Mesothelial cell of epicardium (in vitro differentiated cells): ENCODE results near the gene ULK2. TPM values are rescaled to one million over a fixed set of nuclear protein-coding genes. Genes with fewer than 3 reads are reported as not detected.

Source experiments
- DNase-seq, 2 experiments: peaks; one replicate each; pipeline ENCODE4 v3.0.0; 2021; ENCODE audit warnings: low spot score in 2 of 2; ENCODE audit not compliant: unreplicated experiment in 2 of 2
- H3K27ac Mint-ChIP-seq: 2 replicates; pipeline ENCODE4 v1.8.0; 2021; ENCODE audit warnings: mixed read lengths
- H3K27me3 Mint-ChIP-seq: 2 replicates; pipeline ENCODE4 v1.8.0; 2021; ENCODE audit warnings: low read depth, mixed read lengths
- H3K36me3 Mint-ChIP-seq: 2 replicates; pipeline ENCODE4 v1.8.0; 2021; ENCODE audit warnings: mixed read lengths
- H3K4me1 Mint-ChIP-seq: 2 replicates; pipeline ENCODE4 v1.8.0; 2021; ENCODE audit warnings: mixed read lengths
- H3K4me3 Mint-ChIP-seq: 2 replicates; pipeline ENCODE4 v1.8.0; 2021; ENCODE audit warnings: mild to moderate bottlenecking, moderate library complexity, mixed read lengths
- H3K9me3 Mint-ChIP-seq: 2 replicates; pipeline ENCODE4 v1.8.0; 2021; ENCODE audit warnings: mixed read lengths
- total RNA-seq: library from RNA; stranded (reverse); gene quantifications from 3 replicates; pipeline ENCODE4 v1.2.1, GENCODE V29; 2021
- TF ChIP-seq, protein P1 (sequence below): fragments of 200-600 bp; sonication (generic); IDR thresholded peaks from one replicate; pipeline ENCODE4 v1.5.0; 2021; ENCODE audit warnings: antibody characterized with exemption; ENCODE audit not compliant: unreplicated experiment

The ULK2 gene
- total RNA-seq, 1 donor from 2014 or later, result 38.7 TPM

DNA sequence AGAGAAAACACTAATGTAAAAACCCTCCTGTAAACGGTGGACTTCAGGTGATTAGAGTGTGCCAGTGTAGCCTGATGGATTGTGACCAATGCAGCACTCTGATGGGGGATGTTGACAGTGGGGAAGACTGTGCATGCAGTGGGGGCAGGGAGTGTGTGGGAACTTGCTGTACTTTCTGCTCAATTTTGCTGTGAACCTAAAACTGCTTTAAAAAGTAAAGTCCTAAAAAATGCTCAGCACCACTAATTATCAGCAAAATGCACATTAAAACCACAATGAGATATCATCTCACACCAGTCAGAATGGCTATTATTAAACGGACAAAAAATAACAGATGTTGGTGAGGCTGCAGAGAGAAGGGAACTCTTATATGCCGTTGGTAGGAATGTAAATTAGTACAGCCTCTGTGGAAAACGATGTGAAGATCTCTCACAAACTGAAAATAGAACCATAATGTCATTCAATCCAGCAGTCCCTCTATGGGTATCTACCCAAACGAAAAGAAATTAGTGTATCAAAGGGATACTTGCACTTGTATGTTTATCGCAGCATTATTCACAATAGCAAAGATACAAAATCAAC, 9.7 kb upstream of the ULK2 start:
- no peak for DNase-seq
- Mint-ChIP-seq H3K9me3 (no peaks in the 10 kb centered on the region), H3K4me3 (no peak overlapping the region), H3K27me3 (no peaks in the 10 kb centered on the region), H3K4me1 (no peaks in the 10 kb centered on the region), H3K36me3 (no peaks in the 10 kb centered on the region), H3K27ac (no peak overlapping the region)
- TF ChIP-seq, protein P1, sequence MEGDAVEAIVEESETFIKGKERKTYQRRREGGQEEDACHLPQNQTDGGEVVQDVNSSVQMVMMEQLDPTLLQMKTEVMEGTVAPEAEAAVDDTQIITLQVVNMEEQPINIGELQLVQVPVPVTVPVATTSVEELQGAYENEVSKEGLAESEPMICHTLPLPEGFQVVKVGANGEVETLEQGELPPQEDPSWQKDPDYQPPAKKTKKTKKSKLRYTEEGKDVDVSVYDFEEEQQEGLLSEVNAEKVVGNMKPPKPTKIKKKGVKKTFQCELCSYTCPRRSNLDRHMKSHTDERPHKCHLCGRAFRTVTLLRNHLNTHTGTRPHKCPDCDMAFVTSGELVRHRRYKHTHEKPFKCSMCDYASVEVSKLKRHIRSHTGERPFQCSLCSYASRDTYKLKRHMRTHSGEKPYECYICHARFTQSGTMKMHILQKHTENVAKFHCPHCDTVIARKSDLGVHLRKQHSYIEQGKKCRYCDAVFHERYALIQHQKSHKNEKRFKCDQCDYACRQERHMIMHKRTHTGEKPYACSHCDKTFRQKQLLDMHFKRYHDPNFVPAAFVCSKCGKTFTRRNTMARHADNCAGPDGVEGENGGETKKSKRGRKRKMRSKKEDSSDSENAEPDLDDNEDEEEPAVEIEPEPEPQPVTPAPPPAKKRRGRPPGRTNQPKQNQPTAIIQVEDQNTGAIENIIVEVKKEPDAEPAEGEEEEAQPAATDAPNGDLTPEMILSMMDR, result no peak

DNA sequence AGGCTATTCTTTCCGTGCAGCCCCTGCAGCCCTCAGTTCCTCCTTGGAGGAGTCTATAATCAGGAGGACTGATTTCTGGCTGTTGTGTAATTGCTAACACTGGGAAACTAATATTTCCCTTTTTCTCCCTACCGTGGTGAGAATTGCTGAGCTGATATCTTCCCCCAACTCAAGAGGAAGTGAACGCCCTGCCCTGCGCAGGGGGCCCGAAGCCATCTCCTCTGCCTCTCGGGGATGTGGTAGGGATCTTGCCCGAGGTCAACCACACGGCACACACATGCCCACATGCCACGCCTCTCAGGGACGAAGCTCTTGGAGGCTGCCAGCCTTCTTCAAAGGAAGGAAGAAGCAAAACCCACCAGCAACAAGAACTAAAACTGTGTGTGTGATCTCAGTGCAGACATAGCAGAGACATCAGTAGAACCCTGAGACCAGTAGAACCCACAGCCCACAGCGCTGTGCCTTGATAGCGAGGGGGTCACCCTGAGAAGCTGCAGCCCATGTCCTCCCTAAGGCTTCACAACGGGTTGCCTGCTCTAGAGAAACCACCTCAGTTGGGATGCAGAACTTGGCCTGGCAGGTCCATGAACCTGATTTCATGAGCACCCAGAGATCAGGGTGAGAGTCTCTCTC, 8.9 kb upstream of the ULK2 start:
- TF ChIP-seq, protein P1, result no peak
- DNase-seq, result no peak
- H3K4me1 Mint-ChIP-seq, result no peaks in the 10 kb centered on the region
- H3K27me3 Mint-ChIP-seq, result no peaks in the 10 kb centered on the region
- no peaks in the 10 kb centered on the region for H3K9me3 Mint-ChIP-seq
- no peak overlapping the region for H3K27ac Mint-ChIP-seq
- no peaks in the 10 kb centered on the region for H3K36me3 Mint-ChIP-seq
- no peak overlapping the region for H3K4me3 Mint-ChIP-seq

DNA sequence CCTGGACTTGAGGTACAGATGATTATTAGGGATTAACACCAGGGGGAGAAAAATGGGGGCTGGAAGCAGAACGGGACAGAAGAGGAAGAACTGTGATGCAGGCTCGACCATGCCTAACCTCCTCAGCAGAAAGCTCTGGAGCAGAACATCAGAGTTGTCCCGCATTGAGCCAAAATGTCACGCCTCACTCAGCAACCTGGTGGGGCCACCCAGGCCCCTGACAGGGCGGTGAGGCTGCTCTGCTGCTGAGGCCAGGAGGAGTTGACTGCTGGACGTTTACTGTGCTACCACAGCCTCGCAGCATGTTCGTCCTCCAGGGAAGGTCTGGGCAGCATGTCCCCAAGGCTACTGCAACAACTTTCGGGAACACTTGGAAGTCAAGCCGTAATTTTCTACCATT, 6.5 kb upstream of the ULK2 start:
- Mint-ChIP-seq H3K9me3 (no peaks in the 10 kb centered on the region), H3K27me3 (no peaks in the 10 kb centered on the region), H3K27ac (no peak overlapping the region), H3K4me3 (no peak overlapping the region), H3K4me1 (no peaks in the 10 kb centered on the region), H3K36me3 (no peaks in the 10 kb centered on the region)
- no peak for DNase-seq
- TF ChIP-seq, protein P1, result no peak

DNA sequence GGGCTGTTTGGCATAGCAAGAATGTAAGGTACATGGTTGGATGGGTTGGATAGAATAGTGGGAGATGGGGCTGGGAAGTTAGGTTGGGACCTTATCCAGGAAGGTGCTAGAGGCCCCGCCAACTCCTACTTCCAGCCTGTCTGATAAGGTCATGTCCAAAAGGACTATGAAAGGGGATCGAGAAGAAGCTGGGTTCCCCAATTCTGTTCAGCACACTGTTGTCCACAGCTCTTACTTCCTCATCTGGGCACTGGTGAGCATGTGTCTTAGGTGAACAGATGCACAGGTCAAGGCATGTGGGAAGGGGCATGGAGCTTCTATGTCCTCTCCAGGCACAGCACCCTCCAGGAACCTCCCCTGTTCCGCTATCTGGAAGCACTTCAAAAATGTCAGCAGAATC, 5.6 kb upstream of the ULK2 start:
- TF ChIP-seq, protein P1, result no peak

DNA sequence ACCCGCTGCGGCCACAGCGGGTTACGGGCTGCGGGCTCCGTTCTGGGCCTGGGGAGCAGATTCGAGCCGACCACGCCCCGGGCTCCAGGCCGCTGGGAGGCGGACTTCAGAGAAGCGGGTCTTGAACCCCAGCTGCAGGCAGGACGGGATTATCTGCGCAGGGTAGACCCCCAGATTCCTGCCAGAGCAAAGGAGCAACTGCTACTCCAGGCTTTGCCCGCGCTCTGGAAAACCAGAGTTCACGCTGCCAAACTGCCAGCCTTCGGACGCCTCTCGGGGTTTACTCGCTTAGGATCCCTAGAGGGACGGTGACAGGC, 301 bp upstream of the ULK2 start:
- DNase-seq, result no peak
- H3K27ac Mint-ChIP-seq, result no peak overlapping the region
- no peaks in the 10 kb centered on the region for H3K27me3 Mint-ChIP-seq
- H3K4me3 Mint-ChIP-seq, result peak overlapping the region; percentile 55
- peaks cover 8% of the 10 kb centered on the region for H3K36me3 Mint-ChIP-seq
- TF ChIP-seq, protein P1, result no peak
- no peaks in the 10 kb centered on the region for H3K9me3 Mint-ChIP-seq
- H3K4me1 Mint-ChIP-seq, result peaks cover 14% of the 10 kb centered on the region

More for the DNA sequence above, 5.6 kb upstream of the ULK2 start:
- no peak for DNase-seq
- H3K9me3 Mint-ChIP-seq, result no peaks in the 10 kb centered on the region
- no peaks in the 10 kb centered on the region for H3K27me3 Mint-ChIP-seq
- H3K36me3 Mint-ChIP-seq, result no peaks in the 10 kb centered on the region
- no peak overlapping the region for H3K4me3 Mint-ChIP-seq
- no peak overlapping the region for H3K27ac Mint-ChIP-seq
- H3K4me1 Mint-ChIP-seq, result no peaks in the 10 kb centered on the region

DNA sequence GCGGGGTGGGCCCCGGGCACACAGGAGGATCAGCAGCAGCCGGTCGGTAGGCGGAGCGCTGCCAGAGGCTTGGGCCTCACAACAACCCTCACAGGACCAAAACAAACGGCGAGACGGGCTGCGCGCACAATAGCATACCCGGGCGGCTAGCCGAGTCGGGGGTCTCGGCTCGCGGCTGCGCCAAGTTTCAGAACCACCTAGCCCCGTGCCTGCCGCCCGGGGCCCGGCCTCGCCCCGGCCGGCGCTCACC, 732 bp downstream of the ULK2 start:
- TF ChIP-seq, protein P1, result no peak
- H3K27ac Mint-ChIP-seq, result peak overlapping the region; percentile 91
- H3K4me1 Mint-ChIP-seq, result peaks cover 14% of the 10 kb centered on the region
- peak; percentile 41 to 73 for DNase-seq
- no peaks in the 10 kb centered on the region for H3K27me3 Mint-ChIP-seq
- H3K4me3 Mint-ChIP-seq, result peak overlapping the region; percentile 87
- peaks cover 11% of the 10 kb centered on the region for H3K36me3 Mint-ChIP-seq
- no peaks in the 10 kb centered on the region for H3K9me3 Mint-ChIP-seq
